ENCODE data around the gene TMEM125.

DNA sequence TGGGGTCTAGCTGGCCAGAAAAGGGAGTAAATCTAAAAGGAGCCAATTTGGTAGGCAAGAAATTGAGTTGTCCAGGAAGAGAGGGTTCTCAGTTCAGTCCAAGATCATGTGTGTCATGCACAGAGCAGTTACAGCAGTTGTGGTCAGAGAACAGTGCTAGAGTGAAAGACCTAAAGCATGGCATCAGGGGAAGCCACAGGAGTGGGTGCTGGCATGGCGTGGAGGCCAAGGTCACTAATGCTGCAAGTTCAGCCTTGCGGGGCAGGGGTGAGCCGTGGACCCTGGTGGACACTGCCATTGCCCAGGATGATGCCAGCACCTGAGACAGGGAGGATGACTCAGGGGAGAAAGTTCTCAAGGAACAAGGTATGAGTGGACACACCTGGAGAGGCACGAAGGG lies 16.6 kb upstream of the TMEM125 start:
- TF ChIP-seq TAF1 (IDR thresholded peaks at IDR 0.05; ENCODE audit: low read depth), result no peak
- no peak for TF ChIP-seq EP300 (IDR thresholded peaks at IDR 0.05; ENCODE audit: borderline replicate concordance)
- no peak for TF ChIP-seq TEAD4 (IDR thresholded peaks at IDR 0.05)
- TF ChIP-seq RAD21 (IDR thresholded peaks at IDR 0.05; ENCODE audit: low read depth), result no peak
- no peak for TF ChIP-seq CREB1 (IDR thresholded peaks at IDR 0.05; ENCODE audit: low read depth)
- TF ChIP-seq FOXM1 (IDR thresholded peaks at IDR 0.05; ENCODE audit: borderline replicate concordance, low read depth), result no peak
- no peak for TF ChIP-seq YY1 (IDR thresholded peaks at IDR 0.05; ENCODE audit: low read depth)
- TF ChIP-seq, protein P1, sequence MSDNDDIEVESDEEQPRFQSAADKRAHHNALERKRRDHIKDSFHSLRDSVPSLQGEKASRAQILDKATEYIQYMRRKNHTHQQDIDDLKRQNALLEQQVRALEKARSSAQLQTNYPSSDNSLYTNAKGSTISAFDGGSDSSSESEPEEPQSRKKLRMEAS (IDR thresholded peaks at IDR 0.05), result no peak
- no peak for TF ChIP-seq TCF12 (IDR thresholded peaks at IDR 0.05; ENCODE audit: low read depth)
- TF ChIP-seq, protein P2, sequence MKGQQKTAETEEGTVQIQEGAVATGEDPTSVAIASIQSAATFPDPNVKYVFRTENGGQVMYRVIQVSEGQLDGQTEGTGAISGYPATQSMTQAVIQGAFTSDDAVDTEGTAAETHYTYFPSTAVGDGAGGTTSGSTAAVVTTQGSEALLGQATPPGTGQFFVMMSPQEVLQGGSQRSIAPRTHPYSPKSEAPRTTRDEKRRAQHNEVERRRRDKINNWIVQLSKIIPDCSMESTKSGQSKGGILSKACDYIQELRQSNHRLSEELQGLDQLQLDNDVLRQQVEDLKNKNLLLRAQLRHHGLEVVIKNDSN (IDR thresholded peaks at IDR 0.05), result no peak
- TF ChIP-seq CEBPB (IDR thresholded peaks at IDR 0.05), result no peak
- TF ChIP-seq, protein P3, sequence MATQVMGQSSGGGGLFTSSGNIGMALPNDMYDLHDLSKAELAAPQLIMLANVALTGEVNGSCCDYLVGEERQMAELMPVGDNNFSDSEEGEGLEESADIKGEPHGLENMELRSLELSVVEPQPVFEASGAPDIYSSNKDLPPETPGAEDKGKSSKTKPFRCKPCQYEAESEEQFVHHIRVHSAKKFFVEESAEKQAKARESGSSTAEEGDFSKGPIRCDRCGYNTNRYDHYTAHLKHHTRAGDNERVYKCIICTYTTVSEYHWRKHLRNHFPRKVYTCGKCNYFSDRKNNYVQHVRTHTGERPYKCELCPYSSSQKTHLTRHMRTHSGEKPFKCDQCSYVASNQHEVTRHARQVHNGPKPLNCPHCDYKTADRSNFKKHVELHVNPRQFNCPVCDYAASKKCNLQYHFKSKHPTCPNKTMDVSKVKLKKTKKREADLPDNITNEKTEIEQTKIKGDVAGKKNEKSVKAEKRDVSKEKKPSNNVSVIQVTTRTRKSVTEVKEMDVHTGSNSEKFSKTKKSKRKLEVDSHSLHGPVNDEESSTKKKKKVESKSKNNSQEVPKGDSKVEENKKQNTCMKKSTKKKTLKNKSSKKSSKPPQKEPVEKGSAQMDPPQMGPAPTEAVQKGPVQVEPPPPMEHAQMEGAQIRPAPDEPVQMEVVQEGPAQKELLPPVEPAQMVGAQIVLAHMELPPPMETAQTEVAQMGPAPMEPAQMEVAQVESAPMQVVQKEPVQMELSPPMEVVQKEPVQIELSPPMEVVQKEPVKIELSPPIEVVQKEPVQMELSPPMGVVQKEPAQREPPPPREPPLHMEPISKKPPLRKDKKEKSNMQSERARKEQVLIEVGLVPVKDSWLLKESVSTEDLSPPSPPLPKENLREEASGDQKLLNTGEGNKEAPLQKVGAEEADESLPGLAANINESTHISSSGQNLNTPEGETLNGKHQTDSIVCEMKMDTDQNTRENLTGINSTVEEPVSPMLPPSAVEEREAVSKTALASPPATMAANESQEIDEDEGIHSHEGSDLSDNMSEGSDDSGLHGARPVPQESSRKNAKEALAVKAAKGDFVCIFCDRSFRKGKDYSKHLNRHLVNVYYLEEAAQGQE (IDR thresholded peaks at IDR 0.05; ENCODE audit: low read depth), result no peak
- no peak for TF ChIP-seq EGR1 (IDR thresholded peaks at IDR 0.05)
